HepG2 (cell line): ENCODE measurements around the gene MED25. TPM values are rescaled to one million over a fixed set of nuclear protein-coding genes. Genes with fewer than 3 reads are reported as not detected.

Experiments
- ATAC-seq: fragments of 200-7000 bp; cut with Tn5 transposase; 3 replicates; pipeline ENCODE4 v1.9.1; 2020; ENCODE audit warnings: mild to moderate bottlenecking, moderate library complexity
- BruUV-seq: library from RNA; stranded (reverse); fragments of 400-500 nt; replicated peaks from 2 replicates; lab custom pipeline; 2021; lab: Mats Ljungman, UMichigan
- CTCF ChIA-PET: fragments of 300-600 bp; formaldehyde crosslinking; extraction: SDS; loops from one replicate; lab custom pipeline; 2021; ENCODE audit warnings: low total read pairs, inconsistent platforms, low intra/inter-chr PET ratio; lab: Yijun Ruan, JAX
- POLR2A ChIA-PET: fragments of 350-600 bp; sonication (Branson Sonifier 250); formaldehyde crosslinking; loops from one replicate; lab custom pipeline; 2020; ENCODE audit warnings: antibody characterized with exemption, inconsistent platforms; lab: Yijun Ruan, JAX
- DNase-seq: peaks from one replicate; pipeline ENCODE4 v3.0.0-alpha.2; 2015; ENCODE audit warnings: low spot score
- FAIRE-seq: peaks from 3 replicates; lab custom pipeline; 2011; peaks lifted over from hg19 to GRCh38; lab: Jason Lieb, UNC
- H2AFZ ChIP-seq: one replicate; pipeline ENCODE4 v1.6.1; 2011; ENCODE audit warnings: low read length, inconsistent platforms
- H3K27ac ChIP-seq: fragments of 300-600 bp; 3 replicates; pipeline ENCODE4 v1.8.0; 2011; ENCODE audit warnings: mixed run types, mild to moderate bottlenecking, mixed read lengths, low read length, inconsistent platforms; ENCODE audit not compliant: insufficient read depth; ENCODE audit errors: extremely low read length
- H3K27me3 ChIP-seq, 2 experiments: fragments of 200-600 bp in 1 of 2; 2 replicates in 1 of 2; 3 replicates in 1 of 2; pipeline versions ENCODE4 v1.6.0 to v1.8.0; 2011; ENCODE audit warnings: low read length in 2 of 2, mild to moderate bottlenecking in 2 of 2, moderate library complexity in 2 of 2, inconsistent platforms in 1 of 2; ENCODE audit not compliant: insufficient read depth in 2 of 2, control insufficient read depth in 1 of 2
- H3K36me3 ChIP-seq, 2 experiments: fragments of 200-600 bp in 1 of 2; replicated peaks in 1 of 2; 2 replicates in 1 of 2; 3 replicates in 1 of 2; pipeline versions ENCODE4 v1.5.1 to v1.8.0; 2011; ENCODE audit warnings: low read length in 2 of 2, inconsistent platforms in 1 of 2; ENCODE audit not compliant: insufficient read depth in 2 of 2, control insufficient read depth in 1 of 2
- H3K4me1 ChIP-seq: 2 replicates; pipeline ENCODE4 v1.5.1; 2012; ENCODE audit warnings: low read length, inconsistent platforms; ENCODE audit not compliant: insufficient read depth
- H3K4me2 ChIP-seq: 2 replicates; pipeline ENCODE4 v1.6.0; 2011; ENCODE audit warnings: low read depth, low read length, inconsistent platforms
- H3K4me3 ChIP-seq, 3 experiments: fragments of 200-600 bp in 1 of 3; sonication (generic), shearing (Covaris generic) in 1 of 3; replicated peaks in 1 of 3; 2 replicates each; pipeline ENCODE4 v1.5.1; 2011 to 2016; ENCODE audit warnings: low read length in 3 of 3, inconsistent platforms in 2 of 3, low read depth in 2 of 3, mild to moderate bottlenecking in 2 of 3, control low read depth in 1 of 3, mixed read lengths in 1 of 3; ENCODE audit not compliant: insufficient read depth in 1 of 3
- H3K79me2 ChIP-seq: one replicate; pipeline ENCODE4 v1.6.1; 2011; ENCODE audit warnings: low read length, inconsistent platforms; ENCODE audit not compliant: insufficient read depth
- H3K9ac ChIP-seq: 2 replicates; pipeline ENCODE4 v1.6.0; 2011; ENCODE audit warnings: mild to moderate bottlenecking, low read depth, low read length, inconsistent platforms; ENCODE audit not compliant: insufficient read depth
- H3K9me3 ChIP-seq: 2 replicates; pipeline ENCODE4 v1.5.1; 2012; ENCODE audit warnings: mild to moderate bottlenecking, low read length
- H4K20me1 ChIP-seq: 2 replicates; pipeline ENCODE4 v1.6.0; 2011; ENCODE audit warnings: inconsistent platforms, mild to moderate bottlenecking, low read length, moderate library complexity; ENCODE audit not compliant: insufficient read depth
- GATAD2A ChIP-seq: IDR thresholded peaks from 2 replicates; pipeline ENCODE4 v1.6.1; 2016
- HDAC6 ChIP-seq: fragments of 200-600 bp; sonication (generic); IDR thresholded peaks from 2 replicates; pipeline ENCODE4 v1.7.0; 2017; ENCODE audit warnings: mild to moderate bottlenecking, antibody characterized with exemption, low read length, low read depth
- ISL2 ChIP-seq: sonication (generic); formaldehyde crosslinking; IDR thresholded peaks from 2 replicates; pipeline ENCODE4 v1.5.0; 2020; ENCODE audit warnings: missing genetic modification reagents
- MAZ ChIP-seq, 2 experiments: sonication (generic) in 1 of 2; formaldehyde crosslinking in 1 of 2; IDR thresholded peaks; 2 replicates each; pipeline versions ENCODE4 v1.5.0 to v1.6.1; 2012 to 2020; ENCODE audit warnings: low read depth in 2 of 2, mild to moderate bottlenecking in 2 of 2, borderline replicate concordance in 1 of 2, improper control_type of control experiment in 1 of 2, low read length in 1 of 2, missing genetic modification reagents in 1 of 2, moderate library complexity in 1 of 2
- MBNL3 ChIP-seq: fragments of 250-450 bp; sonication (Bioruptor Pico); conservative IDR thresholded peaks from 2 replicates; pipeline ENCODE4 v1.8.0; 2022; ENCODE audit warnings: mild to moderate bottlenecking, inconsistent platforms
- PRDM10 ChIP-seq: sonication (generic); formaldehyde crosslinking; IDR thresholded peaks from 2 replicates; pipeline ENCODE4 v1.4.0; 2020; ENCODE audit warnings: low read depth, missing genetic modification reagents
- RBM39 ChIP-seq: fragments of 200-400 bp; formaldehyde crosslinking; IDR thresholded peaks from one replicate; pipeline ENCODE4 v1.6.1; 2018; ENCODE audit warnings: antibody characterized with exemption, mild to moderate bottlenecking, low read depth, low read length; ENCODE audit not compliant: poor library complexity, severe bottlenecking
- ZBTB21 ChIP-seq: sonication (generic); formaldehyde crosslinking; IDR thresholded peaks from 2 replicates; pipeline ENCODE4 v1.4.0; 2020; ENCODE audit warnings: missing genetic modification reagents
- ZNF558 ChIP-seq: sonication (generic); formaldehyde crosslinking; IDR thresholded peaks from 2 replicates; pipeline ENCODE4 v1.9.0; 2022; ENCODE audit warnings: mild to moderate bottlenecking, missing genetic modification reagents, borderline replicate concordance
- ZNF589 ChIP-seq: sonication (generic); formaldehyde crosslinking; conservative IDR thresholded peaks from 2 replicates; pipeline ENCODE4 v1.8.0; 2022; ENCODE audit warnings: mild to moderate bottlenecking, moderate library complexity, missing genetic modification reagents
- ZZZ3 ChIP-seq: sonication (generic); formaldehyde crosslinking; IDR thresholded peaks from 2 replicates; pipeline ENCODE4 v1.4.0; 2020; ENCODE audit warnings: missing genetic modification reagents, mild to moderate bottlenecking, borderline replicate concordance
- WGBS: methylation state at CpG from one replicate; pipeline ENCODE4 v1.1.6; 2017; ENCODE audit warnings: low lambda C conversion rate; 5-methylcytosine and 5-hydroxymethylcytosine counted together
- in situ Hi-C: cut with HindIII; loops from 2 replicates; pipeline ENCODE4 v1.10.0; 2017; ENCODE audit warnings: low pct_unique_long_range_greater_than_20kb; ENCODE audit not compliant: extremely low pct_ligation_motif_present
- intact Hi-C: fragments of 100-400 bp; cut with micrococcal nuclease; formaldehyde crosslinking; loops from one replicate; pipeline ENCODE4 v1.10.0; 2022; ENCODE audit not compliant: unreplicated experiment
- polyA plus RNA-seq, 8 experiments: library from polyadenylated mRNA; depleted of rRNA in 3 of 8; stranded (reverse) in 7 of 8; unstranded in 1 of 8; fragments of >200 nt; fragmentation: Illumina TruSeq in 4 of 8; extraction: Trizol in 4 of 8; gene quantifications; 2 replicates each; pipeline versions ENCODE4 v1.2.1 to v1.2.3, GENCODE V29; 2011 to 2016; ENCODE audit warnings: low read depth in 4 of 8, missing spikeins in 1 of 8, mixed read lengths in 1 of 8; ENCODE audit not compliant: insufficient read depth in 1 of 8
- total RNA-seq, 5 experiments: library from RNA; depleted of rRNA; stranded (reverse); fragments of >200 nt; fragmentation: Illumina TruSeq; extraction: Trizol; gene quantifications; 2 replicates each; pipeline ENCODE4 v1.2.3, GENCODE V29; 2016; ENCODE audit warnings: low read depth in 1 of 5

MED25 gene
- total and polyA plus RNA-seq, 2 of the 13 experiments (the other 11 are each of a cell fraction or from before 2014, with no cell fraction given), result 11.1 to 15.1 TPM

DNA sequence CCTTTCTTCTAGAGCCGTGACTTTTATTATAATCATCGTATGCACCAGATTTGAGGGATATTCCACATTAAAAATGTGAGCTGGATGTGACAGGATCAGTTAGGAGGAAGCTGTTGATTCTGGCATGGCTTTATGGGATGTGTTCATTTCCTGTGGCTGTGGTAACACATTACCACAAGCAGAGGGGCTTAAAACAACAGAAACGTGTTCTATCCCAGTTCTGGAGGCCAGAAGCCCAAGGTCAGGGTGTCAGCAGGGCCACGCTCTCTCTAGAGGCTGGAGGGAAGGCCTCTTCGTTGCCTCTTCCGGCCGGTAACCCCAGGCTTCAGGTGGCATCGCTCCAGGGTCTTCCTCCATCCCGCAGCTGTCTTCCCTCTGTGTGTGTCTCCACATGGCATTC lies 14.5 kb downstream of the MED25 start (continued):
- TF ChIP-seq ZNF589 (no peak), ZZZ3 (CRISPR knock-in tag) (no peak), GATAD2A (CRISPR knock-in tag) (no peak), ZBTB21 (CRISPR knock-in tag) (no peak), ISL2 (no peak), MBNL3 (CRISPR knock-in tag) (no peak), MAZ (IDR thresholded peaks at IDR 0.05; ENCODE audit: borderline replicate concordance, low read depth, low read length) (no peak), MAZ (CRISPR knock-in tag; IDR thresholded peaks at IDR 0.05; ENCODE audit: low read depth) (no peak), PRDM10 (no peak), HDAC6 (no peak)
- TF ChIP-seq, all 625 proteins: peak for 0

DNA sequence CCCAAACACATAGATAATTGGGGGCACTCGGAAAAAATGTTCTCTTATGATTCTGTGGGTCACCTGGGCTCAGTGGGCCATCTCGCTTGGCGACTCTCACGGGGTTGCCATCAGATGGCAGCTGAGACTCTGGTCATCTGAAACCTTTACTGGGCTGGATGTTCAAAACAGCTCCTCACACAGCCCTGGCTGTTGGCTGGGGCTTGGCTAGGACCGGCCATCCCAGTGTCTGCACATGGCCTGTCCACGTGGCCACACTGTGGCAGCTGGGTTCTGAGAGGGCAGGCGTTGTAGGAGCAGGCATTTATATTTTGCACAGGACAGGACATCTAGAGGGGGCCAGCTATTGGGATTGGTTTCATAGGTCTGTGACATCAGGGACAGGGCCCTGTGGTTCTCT lies 15.5 kb downstream of the MED25 start:
- CTCF ChIA-PET, result no interaction called here
- H2AFZ ChIP-seq, result no peak overlapping the region
- in situ Hi-C loops, result no loop called here
- FAIRE-seq, result no peak
- TF ChIP-seq ZNF558 (CRISPR knock-in tag), result no peak
- TF ChIP-seq RBM39, result no peak
- TF ChIP-seq, all 625 proteins: peak for 0
- POLR2A ChIA-PET, result no interaction called here
- H3K9me3 ChIP-seq, result no peaks in the 10 kb centered on the region
- intact Hi-C loops, result no loop called here
- no peak for DNase-seq
- peaks cover 31 to 63% of the 10 kb centered on the region in 2 experiments for H3K36me3 ChIP-seq
- WGBS, result 95% methylated on average over 4 of the region's 7 CpGs
- H3K4me2 ChIP-seq, result no peak overlapping the region
- no peak overlapping the region for H3K4me3 ChIP-seq
- no peaks in the 10 kb centered on the region for H3K79me2 ChIP-seq
- H4K20me1 ChIP-seq, result no peaks in the 10 kb centered on the region
- no peaks in the 10 kb centered on the region for H3K27me3 ChIP-seq
- H3K4me1 ChIP-seq, result no peaks in the 10 kb centered on the region
- H3K9ac ChIP-seq, result no peak overlapping the region
- no TSS peak for BruUV-seq
- H3K27ac ChIP-seq, result no peak overlapping the region
- ATAC-seq, result no peak
